HepG2 (cell line): Measurements from ENCODE around the gene ELN. TPM values are rescaled to one million over a fixed set of nuclear protein-coding genes. Genes with fewer than 3 reads are reported as not detected.

Source experiments
- AKNA ChIP-seq: sonication (generic); formaldehyde crosslinking; IDR thresholded peaks from 2 replicates; pipeline ENCODE4 v1.4.0; 2020; ENCODE audit warnings: missing genetic modification reagents, borderline replicate concordance
- BCL3 ChIP-seq: sonication (generic); formaldehyde crosslinking; IDR thresholded peaks from 2 replicates; pipeline ENCODE4 v1.5.1; 2020; ENCODE audit warnings: mild to moderate bottlenecking, missing genetic modification reagents, moderate library complexity
- CCAR2 ChIP-seq: fragments of 200-400 bp; formaldehyde crosslinking; optimal IDR thresholded peaks from 2 replicates; pipeline ENCODE3; 2018; ENCODE audit warnings: low read depth, mild to moderate bottlenecking, low read length, moderate library complexity
- CHD2 ChIP-seq: IDR thresholded peaks from 2 replicates; pipeline ENCODE4 v1.6.1; 2011; ENCODE audit warnings: low read depth, low read length, improper control_type of control experiment
- CHD4 ChIP-seq: fragments of 200-600 bp; sonication (generic); IDR thresholded peaks from 2 replicates; pipeline ENCODE4 v1.7.0; 2017; ENCODE audit warnings: mild to moderate bottlenecking, low read length, borderline replicate concordance
- GRHL1 ChIP-seq: sonication (generic); formaldehyde crosslinking; conservative IDR thresholded peaks from 2 replicates; pipeline ENCODE4 v1.8.0; 2022; ENCODE audit warnings: missing genetic modification reagents
- NFYC ChIP-seq: IDR thresholded peaks from 2 replicates; pipeline ENCODE4 v1.6.1; 2016; ENCODE audit warnings: missing genetic modification reagents, missing compliant biosample characterization
- PHF20 ChIP-seq: sonication (generic); formaldehyde crosslinking; IDR thresholded peaks from 2 replicates; pipeline ENCODE4 v1.5.0; 2020; ENCODE audit warnings: mild to moderate bottlenecking, missing genetic modification reagents
- PHF8 ChIP-seq: sonication (generic); formaldehyde crosslinking; IDR thresholded peaks from 2 replicates; pipeline ENCODE4 v1.5.0; 2020; ENCODE audit warnings: missing genetic modification reagents
- SP2 ChIP-seq: sonication (generic); formaldehyde crosslinking; IDR thresholded peaks from 2 replicates; pipeline ENCODE4 v1.5.1; 2020; ENCODE audit warnings: mild to moderate bottlenecking, missing genetic modification reagents
- STAT6 ChIP-seq: sonication (generic); formaldehyde crosslinking; IDR thresholded peaks from 2 replicates; pipeline ENCODE4 v1.4.0; 2020; ENCODE audit warnings: missing genetic modification reagents, mild to moderate bottlenecking, borderline replicate concordance
- ZBTB37 ChIP-seq: sonication (generic); formaldehyde crosslinking; IDR thresholded peaks from 2 replicates; pipeline ENCODE4 v1.4.0; 2020; ENCODE audit warnings: mild to moderate bottlenecking, missing genetic modification reagents
- ZBTB38 ChIP-seq: sonication (generic); formaldehyde crosslinking; IDR thresholded peaks from 2 replicates; pipeline ENCODE4 v1.5.1; 2020; ENCODE audit warnings: mild to moderate bottlenecking, missing genetic modification reagents
- ZBTB42 ChIP-seq: sonication (generic); formaldehyde crosslinking; IDR thresholded peaks from 2 replicates; pipeline ENCODE4 v1.5.0; 2020; ENCODE audit warnings: mild to moderate bottlenecking, missing genetic modification reagents
- ZNF24 ChIP-seq: fragments of 450-650 bp; IDR thresholded peaks from 2 replicates; pipeline ENCODE4 v1.6.1; 2017; ENCODE audit warnings: antibody characterized with exemption, mild to moderate bottlenecking
- ZNF354B ChIP-seq: sonication (generic); formaldehyde crosslinking; IDR thresholded peaks from 2 replicates; pipeline ENCODE4 v1.8.0; 2022; ENCODE audit warnings: mild to moderate bottlenecking, missing genetic modification reagents
- ZNF780A ChIP-seq: sonication (generic); formaldehyde crosslinking; IDR thresholded peaks from 2 replicates; pipeline ENCODE4 v1.8.0; 2022; ENCODE audit warnings: mild to moderate bottlenecking, missing genetic modification reagents, moderate library complexity
- polyA plus RNA-seq, 8 experiments: library from polyadenylated mRNA; depleted of rRNA in 3 of 8; stranded (reverse) in 7 of 8; unstranded in 1 of 8; fragments of >200 nt; fragmentation: Illumina TruSeq in 4 of 8; extraction: Trizol in 4 of 8; gene quantifications; 2 replicates each; pipeline versions ENCODE4 v1.2.1 to v1.2.3, GENCODE V29; 2011 to 2016; ENCODE audit warnings: low read depth in 4 of 8, missing spikeins in 1 of 8, mixed read lengths in 1 of 8; ENCODE audit not compliant: insufficient read depth in 1 of 8
- total RNA-seq, 5 experiments: library from RNA; depleted of rRNA; stranded (reverse); fragments of >200 nt; fragmentation: Illumina TruSeq; extraction: Trizol; gene quantifications; 2 replicates each; pipeline ENCODE4 v1.2.3, GENCODE V29; 2016; ENCODE audit warnings: low read depth in 1 of 5

Gene ELN
- total and polyA plus RNA-seq, 2 of the 13 experiments (the other 11 are each of a cell fraction or from before 2014, with no cell fraction given), result 0.15 to 0.37 TPM

- TF ChIP-seq ZNF780A (no peak), AKNA (CRISPR knock-in tag) (no peak), ZBTB37 (CRISPR knock-in tag) (no peak), NFYC (CRISPR knock-in tag) (no peak), SP2 (CRISPR knock-in tag) (no peak), BCL3 (peak; percentile 36; the same call in 1 of the 2 replicates), CCAR2 (no peak), PHF20 (CRISPR knock-in tag) (no peak), ZNF24 (peak; percentile 89), CHD4 (no peak), PHF8 (CRISPR knock-in tag) (peak; percentile 68), GRHL1 (no peak), ZBTB38 (CRISPR knock-in tag) (peak; percentile 29; the same call in 1 of the 2 replicates), ZNF354B (CRISPR knock-in tag) (no peak), ZBTB42 (no peak), STAT6 (CRISPR knock-in tag) (no peak), CHD2 (no peak)
Observed at GRCh38 chr7:74083117-74083876, 55.3 kb downstream of the ELN start, which contains the start of gene LIMK1 (continued).
